K562 (cell line): Measurements from ENCODE around the gene BNC2. TPM values are rescaled to one million over a fixed set of nuclear protein-coding genes. Genes with fewer than 3 reads are reported as not detected.

Experiments used
- ATAC-seq: fragments of 200-7000 bp; cut with Tn5 transposase; 3 replicates; pipeline ENCODE4 v1.9.1; 2020; ENCODE audit warnings: moderate library complexity
- BruUV-seq: library from RNA; stranded (reverse); fragments of 400-500 nt; replicated peaks from 2 replicates; lab custom pipeline; 2021; lab: Mats Ljungman, UMichigan
- CTCF ChIA-PET: fragments of 300-600 bp; formaldehyde crosslinking; extraction: SDS; loops from one replicate; lab custom pipeline; 2021; ENCODE audit warnings: low intra/inter-chr PET ratio; lab: Yijun Ruan, JAX
- POLR2A ChIA-PET: fragments of 300-600, 350-650 bp; sonication (Branson Sonifier 250); formaldehyde crosslinking; extraction: SDS; loops from one replicate; lab custom pipeline; 2021; ENCODE audit warnings: antibody characterized with exemption, inconsistent platforms; lab: Yijun Ruan, JAX
- DNase-seq, 4 experiments: peaks; one replicate each; pipeline versions ENCODE4 v3.0.0 to v3.0.0-alpha.2; 2011 to 2018; ENCODE audit warnings: low spot score in 3 of 4, mixed read lengths in 3 of 4; ENCODE audit errors: extremely low read depth in 1 of 4
- FAIRE-seq: peaks from 2 replicates; lab custom pipeline; 2011; peaks lifted over from hg19 to GRCh38; lab: Jason Lieb, UNC
- H2AFZ ChIP-seq: 2 replicates; pipeline ENCODE4 v1.6.0; 2011; ENCODE audit warnings: low read depth, low read length, control low read depth, inconsistent platforms
- H3K27ac ChIP-seq: fragments of 200-600 bp; 3 replicates; pipeline ENCODE4 v1.8.0; 2011; ENCODE audit warnings: low read depth, mild to moderate bottlenecking, control low read depth, inconsistent platforms, low read length, moderate library complexity, mixed read lengths; ENCODE audit errors: extremely low read depth
- H3K27me3 ChIP-seq, 2 experiments: fragments of 300-600 bp in 1 of 2; 2 replicates in 1 of 2; 3 replicates in 1 of 2; pipeline versions ENCODE4 v1.6.0 to v1.8.0; 2011; ENCODE audit warnings: inconsistent platforms in 2 of 2, low read length in 2 of 2, mild to moderate bottlenecking in 1 of 2, mixed read lengths in 1 of 2, moderate library complexity in 1 of 2; ENCODE audit not compliant: control insufficient read depth in 2 of 2, insufficient read depth in 2 of 2
- H3K36me3 ChIP-seq: fragments of 300-600 bp; 3 replicates; pipeline ENCODE4 v1.8.0; 2011; ENCODE audit warnings: mild to moderate bottlenecking, low read length, inconsistent platforms; ENCODE audit not compliant: control insufficient read depth, insufficient read depth
- H3K4me1 ChIP-seq, 2 experiments: fragments of 200-600 bp in 1 of 2; replicated peaks in 1 of 2; 2 replicates in 1 of 2; 3 replicates in 1 of 2; pipeline versions ENCODE4 v1.5.1 to v1.8.0; 2011; ENCODE audit warnings: inconsistent platforms in 2 of 2, low read length in 2 of 2, mild to moderate bottlenecking in 1 of 2, mixed read lengths in 1 of 2, moderate library complexity in 1 of 2; ENCODE audit not compliant: control insufficient read depth in 2 of 2, insufficient read depth in 2 of 2
- H3K4me2 ChIP-seq: 2 replicates; pipeline ENCODE4 v1.6.1; 2011; ENCODE audit warnings: low read length, control low read depth, inconsistent platforms, mixed read lengths; ENCODE audit not compliant: insufficient read depth
- H3K4me3 ChIP-seq: fragments of 200-600 bp; sonication (generic), shearing (Covaris generic); 2 replicates; pipeline ENCODE4 v1.5.1; 2016; ENCODE audit warnings: control low read depth, inconsistent platforms
- H3K79me2 ChIP-seq: fragments of 200-600 bp; 3 replicates; pipeline ENCODE4 v1.8.0; 2011; ENCODE audit warnings: low read length, inconsistent platforms; ENCODE audit not compliant: control insufficient read depth, insufficient read depth
- H3K9ac ChIP-seq, 2 experiments: 2 replicates each; pipeline versions ENCODE4 v1.6.0 to v1.6.1; 2011; ENCODE audit warnings: low read depth in 2 of 2, low read length in 2 of 2, control low read depth in 1 of 2, inconsistent platforms in 1 of 2, mild to moderate bottlenecking in 1 of 2, mixed read lengths in 1 of 2; ENCODE audit not compliant: insufficient read depth in 1 of 2
- H3K9me1 ChIP-seq: one replicate; pipeline ENCODE4 v1.6.0; 2011; ENCODE audit warnings: inconsistent platforms, mild to moderate bottlenecking, low read length, moderate library complexity; ENCODE audit not compliant: control insufficient read depth, insufficient read depth
- H3K9me3 ChIP-seq: replicated peaks from 2 replicates; pipeline ENCODE4 v1.5.1; 2011; ENCODE audit warnings: low read depth, low read length, inconsistent platforms; ENCODE audit not compliant: control insufficient read depth, insufficient read depth
- H4K20me1 ChIP-seq: replicated peaks from 2 replicates; pipeline ENCODE4 v1.6.1; 2011; ENCODE audit warnings: low read length, inconsistent platforms, mixed read lengths; ENCODE audit not compliant: control insufficient read depth, insufficient read depth
- KLF10 ChIP-seq: fragments of 250-450 bp; sonication (Bioruptor Pico); IDR thresholded peaks from 2 replicates; pipeline ENCODE4 v1.6.1; 2021; ENCODE audit warnings: matching md5 sums
- MBD2 ChIP-seq: sonication (generic); IDR thresholded peaks from 2 replicates; pipeline ENCODE4 v1.6.1; 2016; ENCODE audit warnings: low read depth, borderline replicate concordance
- PTBP1 ChIP-seq: fragments of 200-400 bp; formaldehyde crosslinking; IDR thresholded peaks from 2 replicates; pipeline ENCODE4 v1.6.1; 2017; ENCODE audit warnings: low read depth, low read length
- RBM15 ChIP-seq: fragments of 200-400 bp; formaldehyde crosslinking; IDR thresholded peaks from 2 replicates; pipeline ENCODE4 v1.6.1; 2018; ENCODE audit warnings: mild to moderate bottlenecking, low read length, moderate library complexity; ENCODE audit not compliant: insufficient read depth
- SUPT5H ChIP-seq: fragments of 450-650 bp; IDR thresholded peaks from 2 replicates; pipeline ENCODE4 v1.6.1; 2016
- WHSC1 ChIP-seq: IDR thresholded peaks from one replicate; pipeline ENCODE4 v1.6.1; 2012; ENCODE audit warnings: low read length, control low read depth, inconsistent platforms
- ZNF57 ChIP-seq: fragments of 450-650 bp; formaldehyde crosslinking; IDR thresholded peaks from 2 replicates; pipeline ENCODE4 v1.4.0; 2020; ENCODE audit warnings: mild to moderate bottlenecking, moderate library complexity
- WGBS: fragments of 100-300 bp; shearing (Covaris generic); methylation state at CpG from one replicate; pipeline ENCODE4 v1.1.6; 2016; ENCODE audit warnings: low coverage, mixed read lengths; ENCODE audit not compliant: insufficient coverage; ENCODE audit errors: missing lambda C conversion rate; 5-methylcytosine and 5-hydroxymethylcytosine counted together
- in situ Hi-C: fragments of 300-500 bp; cut with MboI; formaldehyde crosslinking; loops from 4 replicates; pipeline ENCODE4 v1.15.0; 2018; ENCODE audit warnings: inconsistent platforms, mixed read lengths
- intact Hi-C: fragments of 100-400 bp; cut with micrococcal nuclease; formaldehyde crosslinking; loops from 2 replicates; pipeline ENCODE4 v1.14.2; 2022
- polyA plus RNA-seq, 8 experiments: library from polyadenylated mRNA; depleted of rRNA in 4 of 8; stranded (reverse) in 5 of 8; unstranded in 3 of 8; fragments of >200 nt; fragmentation: Nextera tagmentation in 2 of 8; fragmentation: Illumina TruSeq in 1 of 8; extraction: Ambion mirVana in 2 of 8; extraction: Trizol in 1 of 8; gene quantifications; 2 replicates each; pipeline versions ENCODE4 v1.2.1 to v1.2.3, GENCODE V29; 2011 to 2014; ENCODE audit warnings: inconsistent platforms in 1 of 8, missing spikeins in 1 of 8
- total RNA-seq, 7 experiments: library from RNA; depleted of rRNA in 6 of 7; stranded (reverse); fragments of >200 nt in 6 of 7; fragmentation: Illumina TruSeq in 2 of 7; extraction: Trizol in 2 of 7; gene quantifications; 2 replicates each; pipeline versions ENCODE4 v1.2.1 to v1.2.3, GENCODE V29; 2011 to 2021; ENCODE audit warnings: low replicate concordance in 1 of 7
- TF ChIP-seq, protein P1 (sequence below): fragments of 250-450 bp; sonication (Bioruptor Pico); IDR thresholded peaks from 2 replicates; pipeline ENCODE4 v1.5.0; 2021; ENCODE audit warnings: mild to moderate bottlenecking, moderate library complexity

Gene BNC2
- total and polyA plus RNA-seq, 9 of the 15 experiments (the other 6 are each of a cell fraction or from before 2014, with no cell fraction given) = not detected

DNA sequence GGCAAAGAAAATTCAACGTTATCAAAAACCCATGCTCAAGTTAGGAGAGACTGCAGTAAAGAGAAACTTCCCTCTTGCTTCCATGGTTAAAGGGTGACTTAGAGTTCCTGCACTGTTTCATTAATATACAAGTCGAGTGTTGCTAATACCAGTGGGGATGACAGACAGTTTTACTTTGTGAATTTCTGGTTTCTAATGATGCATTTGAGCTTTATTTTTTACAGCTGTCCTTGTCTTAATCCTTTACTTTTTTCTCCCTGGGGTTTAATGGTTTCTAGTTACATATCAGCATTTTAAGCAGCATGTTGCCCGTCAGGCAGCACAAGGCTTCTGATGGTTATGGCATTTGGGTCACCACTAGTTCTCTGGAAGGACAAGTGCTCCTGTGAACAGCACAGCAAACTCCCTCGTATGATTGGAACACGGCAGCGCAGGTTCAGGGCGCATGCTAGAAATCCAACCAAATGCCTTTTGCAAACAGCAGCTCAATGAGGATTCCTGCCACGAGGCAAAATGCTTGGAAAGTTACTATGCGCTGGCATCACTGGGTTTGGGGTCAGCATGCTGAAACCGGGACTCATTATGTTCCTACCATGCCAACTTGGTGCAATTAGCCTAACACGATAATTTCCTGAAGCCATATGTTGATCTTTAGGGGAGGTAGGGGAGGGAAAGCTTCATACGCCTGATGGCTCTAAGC is 463.8 kb downstream of the BNC2 start:
- H3K79me2 ChIP-seq = no peaks in the 10 kb centered on the region
- H3K27ac ChIP-seq = no peak overlapping the region
- FAIRE-seq = no peak
- ChIA-PET POLR2A (no interaction called here), CTCF (no interaction called here)
- no peaks in the 10 kb centered on the region for H3K4me1 ChIP-seq
- 0% methylated on average over 8 of the region's 12 CpGs for WGBS
- H3K36me3 ChIP-seq = no peaks in the 10 kb centered on the region
- intact Hi-C loops = no loop called here
- no peaks in the 10 kb centered on the region for H4K20me1 ChIP-seq
- no peaks in the 10 kb centered on the region for H3K9me3 ChIP-seq
- in situ Hi-C loops = no loop called here
- no TSS peak for BruUV-seq
- H3K9me1 ChIP-seq = no peaks in the 10 kb centered on the region
- no peak for ATAC-seq
- H3K9ac ChIP-seq = no peak overlapping the region
- TF ChIP-seq SUPT5H (no peak), KLF10 (no peak), WHSC1 (no peak), PTBP1 (no peak), MBD2 (no peak), ZNF57 (no peak), RBM15 (no peak)
- TF ChIP-seq, protein P1, sequence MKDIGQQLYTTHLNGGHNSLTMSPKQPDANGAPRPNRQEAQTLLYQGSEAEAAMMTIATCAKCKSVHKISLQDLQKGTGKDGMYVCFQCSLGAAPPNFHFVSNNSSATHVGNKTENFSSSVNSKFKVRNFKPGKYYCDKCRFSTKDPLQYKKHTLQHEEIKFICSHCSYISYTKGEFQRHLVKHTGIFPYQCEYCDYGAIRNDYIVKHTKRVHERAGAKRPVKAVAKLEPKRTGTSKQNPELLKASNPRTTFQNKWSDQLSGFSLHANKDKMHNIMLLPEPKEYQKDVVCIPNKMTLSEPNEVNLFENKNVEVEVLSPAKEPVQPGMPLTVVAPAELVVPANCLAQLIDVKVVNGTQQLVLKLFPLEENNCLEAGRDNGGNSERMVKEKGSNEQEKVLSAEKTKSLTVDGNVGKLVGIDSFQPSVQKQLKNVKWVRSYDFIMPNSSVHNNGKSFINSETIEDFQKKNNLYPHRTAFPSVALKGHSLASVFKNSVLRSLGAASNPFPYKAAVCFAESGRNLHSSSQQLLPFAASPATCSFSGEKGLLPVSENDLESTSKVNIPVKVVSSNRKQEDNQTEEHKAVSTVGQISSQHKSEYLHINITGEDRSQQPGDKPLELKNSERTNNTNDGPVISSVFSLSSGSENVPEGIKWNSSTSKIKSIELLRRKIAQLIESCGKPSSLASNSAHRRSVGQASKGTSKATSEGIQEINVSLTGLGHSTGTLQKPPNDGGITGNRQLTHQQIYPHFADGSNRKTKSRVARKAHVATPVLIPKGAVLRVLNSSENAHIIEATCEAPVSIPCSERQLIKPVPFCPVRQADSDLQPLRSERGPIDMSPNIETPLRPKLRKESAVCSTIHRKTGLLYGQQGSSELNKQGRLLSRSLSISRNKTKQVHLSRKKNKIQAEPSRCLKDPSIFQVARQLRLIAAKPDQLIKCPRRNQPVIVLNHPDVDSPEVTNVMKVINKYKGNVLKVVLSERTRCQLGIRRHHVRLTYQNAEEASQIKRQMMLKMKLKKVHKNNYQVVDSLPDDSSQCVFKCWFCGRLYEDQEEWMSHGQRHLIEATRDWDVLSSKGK (CRISPR knock-in tag) = no peak
- no peak overlapping the region for H3K4me3 ChIP-seq
- no peak overlapping the region for H3K4me2 ChIP-seq
- no peak for DNase-seq
- H3K27me3 ChIP-seq = no peaks in the 10 kb centered on the region
- no peak overlapping the region for H2AFZ ChIP-seq
